Colonic mucosa (tissue), 4 donors: ENCODE results near the gene UPP2. TPM values are rescaled to one million over a fixed set of nuclear protein-coding genes. Genes with fewer than 3 reads are reported as not detected.

Source experiments
- DNase-seq: peaks from one replicate; pipeline ENCODE4 v3.0.0-alpha.2; 2020
- H3K27ac ChIP-seq: fragments of 200-600 bp; one replicate; pipeline ENCODE4 v1.8.0; 2021
- H3K27me3 ChIP-seq: fragments of 200-600 bp; one replicate; pipeline ENCODE4 v1.8.0; 2021
- H3K36me3 ChIP-seq: fragments of 200-600 bp; one replicate; pipeline ENCODE4 v1.8.0; 2021
- H3K4me1 ChIP-seq: fragments of 200-600 bp; one replicate; pipeline ENCODE4 v1.8.0; 2021; ENCODE audit warnings: mild to moderate bottlenecking
- H3K4me3 ChIP-seq: fragments of 200-600 bp; one replicate; pipeline ENCODE4 v1.8.0; 2021
- H3K9ac ChIP-seq, 2 donors: one replicate each; pipeline ENCODE4 v1.7.0; 2013; ENCODE audit warnings: control low read depth in 2 of 2, low read depth in 2 of 2, low read length in 2 of 2
- H3K9me3 ChIP-seq: fragments of 200-600 bp; one replicate; pipeline ENCODE4 v1.8.0; 2021
- intact Hi-C: fragments of 100-400 bp; cut with DNase I; formaldehyde crosslinking; loops from one replicate; pipeline ENCODE4 v1.14.1; 2022
- total RNA-seq, 2 donors: library from RNA; stranded (reverse); fragmentation: NEBNext Ultra II Directional in 1 of 2; extraction: Animal tissue kit (Norgen Biotek cat#: 25700) in 1 of 2; gene quantifications; one replicate each; pipeline ENCODE4 v1.2.1, GENCODE V29; 2021
- TF ChIP-seq, protein P1 (sequence below): fragments of 200-600 bp; IDR thresholded peaks from one replicate; pipeline ENCODE4 v1.8.0; 2022; ENCODE audit warnings: antibody characterized with exemption, mild to moderate bottlenecking
- donor health status: healthy.
- donor health status: DM: no; HTN: no; CAD: no.
- donor health status: DM: no; HTN: no; CAD: no.

UPP2 gene
- total RNA-seq, 2 donors from 2014 or later, result not detected

DNA sequence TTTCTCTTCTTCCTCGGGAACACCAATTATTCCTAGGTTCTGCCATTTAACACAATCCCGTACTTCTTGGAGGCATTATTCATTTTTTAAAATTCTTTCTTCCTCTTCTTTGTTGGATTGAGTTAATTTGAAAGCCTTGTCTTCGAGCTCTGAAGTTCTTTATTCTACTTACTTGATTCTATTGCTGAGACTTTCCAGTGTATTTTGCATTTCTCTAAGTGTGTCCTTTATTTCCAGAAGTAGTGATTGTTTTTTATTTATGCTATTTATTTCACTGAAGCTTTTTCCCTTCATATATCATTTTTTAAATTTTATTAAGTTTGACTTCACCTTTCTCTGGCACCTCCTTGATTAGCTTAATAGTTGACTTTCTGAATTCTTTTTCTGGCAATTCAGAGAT lies 13.6 kb upstream of the UPP2 start:
- no peaks in the 10 kb centered on the region for H3K36me3 ChIP-seq
- TF ChIP-seq, protein P1, sequence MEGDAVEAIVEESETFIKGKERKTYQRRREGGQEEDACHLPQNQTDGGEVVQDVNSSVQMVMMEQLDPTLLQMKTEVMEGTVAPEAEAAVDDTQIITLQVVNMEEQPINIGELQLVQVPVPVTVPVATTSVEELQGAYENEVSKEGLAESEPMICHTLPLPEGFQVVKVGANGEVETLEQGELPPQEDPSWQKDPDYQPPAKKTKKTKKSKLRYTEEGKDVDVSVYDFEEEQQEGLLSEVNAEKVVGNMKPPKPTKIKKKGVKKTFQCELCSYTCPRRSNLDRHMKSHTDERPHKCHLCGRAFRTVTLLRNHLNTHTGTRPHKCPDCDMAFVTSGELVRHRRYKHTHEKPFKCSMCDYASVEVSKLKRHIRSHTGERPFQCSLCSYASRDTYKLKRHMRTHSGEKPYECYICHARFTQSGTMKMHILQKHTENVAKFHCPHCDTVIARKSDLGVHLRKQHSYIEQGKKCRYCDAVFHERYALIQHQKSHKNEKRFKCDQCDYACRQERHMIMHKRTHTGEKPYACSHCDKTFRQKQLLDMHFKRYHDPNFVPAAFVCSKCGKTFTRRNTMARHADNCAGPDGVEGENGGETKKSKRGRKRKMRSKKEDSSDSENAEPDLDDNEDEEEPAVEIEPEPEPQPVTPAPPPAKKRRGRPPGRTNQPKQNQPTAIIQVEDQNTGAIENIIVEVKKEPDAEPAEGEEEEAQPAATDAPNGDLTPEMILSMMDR, result no peak
- DNase-seq, result no peak
- H3K27ac ChIP-seq, result no peak overlapping the region
- no peaks in the 10 kb centered on the region for H3K27me3 ChIP-seq
- no peak overlapping the region for H3K4me3 ChIP-seq
- H3K9ac ChIP-seq, result no peak overlapping the region
- no peaks in the 10 kb centered on the region for H3K9me3 ChIP-seq
- intact Hi-C loops, result no loop called here
- no peaks in the 10 kb centered on the region for H3K4me1 ChIP-seq

DNA sequence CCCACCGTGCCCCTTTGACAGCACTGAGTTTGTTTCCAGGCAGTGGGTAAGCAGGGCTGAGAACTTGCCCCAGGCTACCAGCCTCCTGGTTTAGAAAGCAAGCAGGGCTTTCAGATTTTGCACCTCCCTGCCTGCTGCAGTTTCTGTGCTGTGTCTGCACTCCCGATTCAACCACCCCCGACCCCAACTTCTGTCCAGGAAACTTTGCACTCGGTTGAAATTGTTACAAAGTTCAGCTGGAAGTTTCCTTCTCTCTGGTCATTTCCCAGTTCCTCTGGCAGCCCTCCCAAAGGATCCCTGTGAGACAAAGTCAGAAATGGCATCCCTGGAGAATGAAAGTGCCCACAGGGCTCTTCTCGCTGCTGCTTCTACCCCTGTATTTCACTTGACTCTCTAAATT lies 12.4 kb upstream of the UPP2 start:
- no peak for DNase-seq
- Histone ChIP-seq H3K27ac (no peak overlapping the region), H3K36me3 (no peaks in the 10 kb centered on the region), H3K9me3 (no peaks in the 10 kb centered on the region), H3K4me1 (no peaks in the 10 kb centered on the region), H3K4me3 (no peak overlapping the region), H3K9ac (no peak overlapping the region), H3K27me3 (no peaks in the 10 kb centered on the region)
- intact Hi-C loops, result no loop called here
- TF ChIP-seq, protein P1, result no peak

DNA sequence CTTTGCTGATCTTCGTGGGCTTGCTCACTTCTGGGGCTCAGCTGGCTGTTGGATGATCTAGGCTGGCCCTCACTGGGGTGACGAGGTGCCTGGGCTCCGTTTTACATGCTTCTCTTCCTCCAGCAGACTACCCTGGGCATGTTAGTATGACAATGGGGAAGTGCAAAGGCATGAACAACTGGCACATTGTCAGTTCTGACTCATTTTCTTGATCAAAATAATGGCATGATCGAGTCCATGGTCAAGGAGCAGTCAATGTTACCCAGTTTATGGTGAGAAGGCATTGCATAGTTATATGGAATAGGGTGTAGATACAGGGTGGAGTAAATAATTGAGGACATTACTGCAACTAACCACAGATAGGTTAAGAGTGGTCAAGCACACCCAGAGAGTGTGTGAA lies 10.0 kb upstream of the UPP2 start:
- Histone ChIP-seq H3K36me3 (no peaks in the 10 kb centered on the region), H3K4me3 (no peak overlapping the region), H3K27ac (no peak overlapping the region), H3K27me3 (no peaks in the 10 kb centered on the region), H3K4me1 (no peaks in the 10 kb centered on the region), H3K9me3 (no peaks in the 10 kb centered on the region), H3K9ac (no peak overlapping the region)
- TF ChIP-seq, protein P1, result no peak
- intact Hi-C loops, result no loop called here
- no peak for DNase-seq

DNA sequence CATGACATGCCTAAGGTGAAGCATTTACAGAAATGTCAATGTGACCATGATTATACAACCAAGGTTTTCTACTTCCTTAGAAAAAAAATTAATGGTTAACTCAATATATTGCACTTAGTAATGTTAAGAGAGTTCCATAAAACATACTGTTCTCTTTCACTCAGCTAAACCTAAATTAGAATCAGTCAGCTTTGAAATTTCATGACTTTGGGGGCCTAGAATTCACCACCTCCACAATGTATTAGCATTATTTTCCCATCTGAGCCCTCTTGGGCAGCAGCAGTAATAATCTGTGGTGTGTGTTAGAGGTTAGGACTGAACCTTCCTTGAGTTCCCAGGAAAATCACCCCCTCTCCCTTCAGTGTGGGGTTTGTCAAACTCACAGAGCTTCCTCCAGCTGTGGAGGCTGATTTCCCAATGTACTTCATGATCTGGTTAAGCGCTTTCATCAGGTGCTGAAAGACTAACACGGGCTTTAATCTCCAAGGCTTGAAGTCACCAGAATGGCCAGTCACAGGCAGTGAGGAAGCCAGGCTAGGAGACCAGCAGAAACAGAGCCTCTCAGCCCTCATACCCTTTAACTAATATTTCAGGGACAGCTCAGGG lies 7.1 kb upstream of the UPP2 start:
- no peaks in the 10 kb centered on the region for H3K27me3 ChIP-seq
- peak; percentile 45 for DNase-seq
- no peak overlapping the region for H3K4me3 ChIP-seq
- H3K27ac ChIP-seq, result peak overlapping the region; percentile 83
- TF ChIP-seq, protein P1, result no peak
- intact Hi-C loops, result no loop called here
- no peaks in the 10 kb centered on the region for H3K4me1 ChIP-seq
- H3K9me3 ChIP-seq, result no peaks in the 10 kb centered on the region
- peak overlapping the region in 1 of 2 donors; percentile 59 for H3K9ac ChIP-seq
- no peaks in the 10 kb centered on the region for H3K36me3 ChIP-seq

DNA sequence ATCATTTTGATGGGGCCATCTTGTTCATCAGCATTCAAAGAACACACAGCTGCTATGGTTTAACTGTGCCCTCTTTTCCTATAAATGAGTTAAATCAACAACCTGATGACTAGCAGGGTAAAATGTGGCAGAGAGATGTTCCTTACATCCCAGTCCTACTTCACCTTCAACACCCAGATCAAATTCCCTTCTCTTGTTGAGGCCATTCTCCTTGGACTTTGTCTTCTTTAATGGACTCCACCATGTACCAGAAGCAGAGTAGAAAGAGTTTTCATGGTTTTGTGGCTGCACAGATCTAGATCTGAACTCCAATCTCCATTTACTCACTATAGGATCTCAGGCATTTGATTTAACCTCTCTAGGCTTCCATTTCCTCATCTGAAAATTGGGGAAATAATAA lies 6.4 kb upstream of the UPP2 start:
- no peak for DNase-seq
- H3K27me3 ChIP-seq, result no peaks in the 10 kb centered on the region
- no peak overlapping the region for H3K4me3 ChIP-seq
- TF ChIP-seq, protein P1, result no peak
- H3K9ac ChIP-seq, result no peak overlapping the region
- intact Hi-C loops, result no loop called here
- H3K36me3 ChIP-seq, result no peaks in the 10 kb centered on the region
- H3K9me3 ChIP-seq, result no peaks in the 10 kb centered on the region
- H3K27ac ChIP-seq, result peak overlapping the region; percentile 83
- no peaks in the 10 kb centered on the region for H3K4me1 ChIP-seq
